Dendritic cell treated with granulocyte-macrophage colony-stimulating factor and Interleukin-4, amounts not matched to agents 40 ng/mL and 50 ng/mL, for 4 days (primary cell): ENCODE results near the gene XRN1.
A peak's percentile ranks its signal among the peaks of the same experiment; 100 is the strongest.

Experiments
- H3K27ac Mint-ChIP-seq: one replicate; pipeline ENCODE4 v1.8.0; 2022; ENCODE audit warnings: mild to moderate bottlenecking, mixed read lengths
- H3K27me3 Mint-ChIP-seq: one replicate; pipeline ENCODE4 v1.8.0; 2022; ENCODE audit warnings: mild to moderate bottlenecking, mixed read lengths
- H3K36me3 Mint-ChIP-seq: one replicate; pipeline ENCODE4 v1.8.0; 2022; ENCODE audit warnings: low read depth, mixed read lengths
- H3K4me1 Mint-ChIP-seq: one replicate; pipeline ENCODE4 v1.8.0; 2022; ENCODE audit warnings: low read depth, mixed read lengths
- H3K4me3 Mint-ChIP-seq: one replicate; pipeline ENCODE4 v1.8.0; 2022; ENCODE audit warnings: mild to moderate bottlenecking, moderate library complexity, mixed read lengths
- H3K9me3 Mint-ChIP-seq: one replicate; pipeline ENCODE4 v1.8.0; 2022; ENCODE audit warnings: mixed read lengths
- intact Hi-C: fragments of 100-400 bp; cut with micrococcal nuclease; formaldehyde crosslinking; loops from one replicate; pipeline ENCODE4 v1.15.0; 2022

XRN1 gene

GRCh38 chr3:142447852-142448823, at the start of gene XRN1:
TSS of gene XRN1 (minus strand) at chr3:142448037. CDS start at chr3:142447944, 93 bp downstream.
- no peaks in the 10 kb centered on the region for H3K27me3 Mint-ChIP-seq
- H3K4me1 Mint-ChIP-seq, result peaks cover 31% of the 10 kb centered on the region
- peak within 1 kb of the TSS; percentile 97 for H3K4me3 Mint-ChIP-seq
- intact Hi-C loops, result loop anchor here (2.0 to 5.0 kb wide), 3 partner anchors 129 to 571 kb away; partner anchors contain the start of genes ATP1B3, ATR and U2SURP
- H3K9me3 Mint-ChIP-seq, result no peaks in the 10 kb centered on the region
- peak within 1 kb of the TSS; percentile 99 for H3K27ac Mint-ChIP-seq
- peaks cover 61% of the 10 kb centered on the region for H3K36me3 Mint-ChIP-seq

- Mint-ChIP-seq H3K4me1 (no peaks in the 10 kb centered on the region), H3K4me3 (no peak overlapping the region), H3K27me3 (no peaks in the 10 kb centered on the region), H3K36me3 (peaks cover 88% of the 10 kb centered on the region), H3K9me3 (no peaks in the 10 kb centered on the region), H3K27ac (no peak overlapping the region)
- intact Hi-C loops, result no loop called here
Observed at GRCh38 chr3:142495103-142495502, 47.3 kb upstream of the XRN1 start.

GRCh38 chr3:142492184-142492583, 44.3 kb upstream of the XRN1 start:
- H3K27me3 Mint-ChIP-seq, result no peaks in the 10 kb centered on the region
- no peaks in the 10 kb centered on the region for H3K4me1 Mint-ChIP-seq
- H3K27ac Mint-ChIP-seq, result no peak overlapping the region
- no peaks in the 10 kb centered on the region for H3K9me3 Mint-ChIP-seq
- peaks cover 88% of the 10 kb centered on the region for H3K36me3 Mint-ChIP-seq
- intact Hi-C loops, result no loop called here
- H3K4me3 Mint-ChIP-seq, result no peak overlapping the region

GRCh38 chr3:142489572-142490323, 41.9 kb upstream of the XRN1 start:
- no peak overlapping the region for H3K27ac Mint-ChIP-seq
- H3K4me1 Mint-ChIP-seq, result no peaks in the 10 kb centered on the region
- no peaks in the 10 kb centered on the region for H3K27me3 Mint-ChIP-seq
- H3K4me3 Mint-ChIP-seq, result no peak overlapping the region
- intact Hi-C loops, result no loop called here
- peaks cover 80% of the 10 kb centered on the region for H3K36me3 Mint-ChIP-seq
- no peaks in the 10 kb centered on the region for H3K9me3 Mint-ChIP-seq

GRCh38 chr3:142484912-142485435, 37.1 kb upstream of the XRN1 start:
- no peak overlapping the region for H3K4me3 Mint-ChIP-seq
- H3K36me3 Mint-ChIP-seq, result peaks cover 79% of the 10 kb centered on the region
- H3K4me1 Mint-ChIP-seq, result no peaks in the 10 kb centered on the region
- H3K27me3 Mint-ChIP-seq, result no peaks in the 10 kb centered on the region
- intact Hi-C loops, result no loop called here
- peaks cover 15% of the 10 kb centered on the region for H3K9me3 Mint-ChIP-seq
- no peak overlapping the region for H3K27ac Mint-ChIP-seq

GRCh38 chr3:142481196-142481595, 33.4 kb upstream of the XRN1 start:
- H3K27ac Mint-ChIP-seq, result no peak overlapping the region
- intact Hi-C loops, result no loop called here
- no peak overlapping the region for H3K4me3 Mint-ChIP-seq
- H3K27me3 Mint-ChIP-seq, result no peaks in the 10 kb centered on the region
- peaks cover 66% of the 10 kb centered on the region for H3K36me3 Mint-ChIP-seq
- no peaks in the 10 kb centered on the region for H3K4me1 Mint-ChIP-seq
- peaks cover 37% of the 10 kb centered on the region for H3K9me3 Mint-ChIP-seq

GRCh38 chr3:142470826-142471225, 23.0 kb upstream of the XRN1 start:
- intact Hi-C loops, result no loop called here

GRCh38 chr3:142468456-142468855, 20.6 kb upstream of the XRN1 start:
- no peak overlapping the region for H3K27ac Mint-ChIP-seq
- H3K9me3 Mint-ChIP-seq, result no peaks in the 10 kb centered on the region
- intact Hi-C loops, result no loop called here
- H3K27me3 Mint-ChIP-seq, result no peaks in the 10 kb centered on the region
- peaks cover 25% of the 10 kb centered on the region for H3K36me3 Mint-ChIP-seq
- no peak overlapping the region for H3K4me3 Mint-ChIP-seq
- no peaks in the 10 kb centered on the region for H3K4me1 Mint-ChIP-seq

More at GRCh38 chr3:142470826-142471225, 23.0 kb upstream of the XRN1 start:
- H3K27ac Mint-ChIP-seq, result no peak overlapping the region
- peaks cover 16% of the 10 kb centered on the region for H3K36me3 Mint-ChIP-seq
- H3K9me3 Mint-ChIP-seq, result no peaks in the 10 kb centered on the region
- no peak overlapping the region for H3K4me3 Mint-ChIP-seq
- no peaks in the 10 kb centered on the region for H3K27me3 Mint-ChIP-seq
- H3K4me1 Mint-ChIP-seq, result no peaks in the 10 kb centered on the region

- no peaks in the 10 kb centered on the region for H3K9me3 Mint-ChIP-seq
- H3K4me1 Mint-ChIP-seq, result no peaks in the 10 kb centered on the region
- H3K27ac Mint-ChIP-seq, result no peak overlapping the region
- H3K36me3 Mint-ChIP-seq, result peaks cover 23% of the 10 kb centered on the region
- no peaks in the 10 kb centered on the region for H3K27me3 Mint-ChIP-seq
- H3K4me3 Mint-ChIP-seq, result no peak overlapping the region
- intact Hi-C loops, result no loop called here
Observed at GRCh38 chr3:142467768-142468167, 19.9 kb upstream of the XRN1 start.

GRCh38 chr3:142460689-142461088, 12.9 kb upstream of the XRN1 start:
- Mint-ChIP-seq H3K36me3 (peaks cover 49% of the 10 kb centered on the region), H3K4me1 (no peaks in the 10 kb centered on the region), H3K9me3 (no peaks in the 10 kb centered on the region), H3K27me3 (no peaks in the 10 kb centered on the region), H3K27ac (no peak overlapping the region), H3K4me3 (no peak overlapping the region)
- intact Hi-C loops, result no loop called here

- H3K4me3 Mint-ChIP-seq, result no peak overlapping the region
- intact Hi-C loops, result no loop called here
- H3K9me3 Mint-ChIP-seq, result no peaks in the 10 kb centered on the region
- H3K27ac Mint-ChIP-seq, result no peak overlapping the region
- H3K27me3 Mint-ChIP-seq, result no peaks in the 10 kb centered on the region
- peaks cover 49% of the 10 kb centered on the region for H3K36me3 Mint-ChIP-seq
- H3K4me1 Mint-ChIP-seq, result no peaks in the 10 kb centered on the region
Observed at GRCh38 chr3:142459929-142460328, 12.1 kb upstream of the XRN1 start.

GRCh38 chr3:142459096-142459495, 11.3 kb upstream of the XRN1 start:
- Mint-ChIP-seq H3K27ac (no peak overlapping the region), H3K27me3 (no peaks in the 10 kb centered on the region), H3K9me3 (no peaks in the 10 kb centered on the region), H3K36me3 (peaks cover 50% of the 10 kb centered on the region), H3K4me1 (no peaks in the 10 kb centered on the region), H3K4me3 (no peak overlapping the region)
- intact Hi-C loops, result no loop called here

GRCh38 chr3:142450881-142451280, 3.0 kb upstream of the XRN1 start:
- peaks cover 13% of the 10 kb centered on the region for H3K4me1 Mint-ChIP-seq
- no peak overlapping the region for H3K27ac Mint-ChIP-seq
- no peaks in the 10 kb centered on the region for H3K9me3 Mint-ChIP-seq
- intact Hi-C loops, result no loop called here
- H3K4me3 Mint-ChIP-seq, result no peak overlapping the region
- peaks cover 72% of the 10 kb centered on the region for H3K36me3 Mint-ChIP-seq
- no peaks in the 10 kb centered on the region for H3K27me3 Mint-ChIP-seq

- H3K27ac Mint-ChIP-seq, result no peak overlapping the region
- peaks cover 20% of the 10 kb centered on the region for H3K4me1 Mint-ChIP-seq
- intact Hi-C loops, result no loop called here
- no peaks in the 10 kb centered on the region for H3K9me3 Mint-ChIP-seq
- H3K27me3 Mint-ChIP-seq, result no peaks in the 10 kb centered on the region
- H3K4me3 Mint-ChIP-seq, result no peak overlapping the region
- H3K36me3 Mint-ChIP-seq, result peaks cover 66% of the 10 kb centered on the region
Observed at GRCh38 chr3:142450189-142450588, 2.4 kb upstream of the XRN1 start.
